Neural cell (in vitro differentiated cells): ENCODE results near the gene PRKCE.

Experiments
- POLR2AphosphoS5 ChIP-seq: IDR thresholded peaks from 2 replicates; pipeline ENCODE4 v1.6.1; 2012
- TAF1 ChIP-seq: IDR thresholded peaks from 2 replicates; pipeline ENCODE4 v1.6.1; 2012; ENCODE audit warnings: low read depth
- TF ChIP-seq, protein P1 (sequence below): fragments of 450-650 bp; IDR thresholded peaks from 2 replicates; pipeline ENCODE4 v1.5.1; 2014; ENCODE audit warnings: antibody characterized with exemption, mild to moderate bottlenecking, moderate library complexity; ENCODE audit not compliant: poor library complexity, severe bottlenecking

DNA sequence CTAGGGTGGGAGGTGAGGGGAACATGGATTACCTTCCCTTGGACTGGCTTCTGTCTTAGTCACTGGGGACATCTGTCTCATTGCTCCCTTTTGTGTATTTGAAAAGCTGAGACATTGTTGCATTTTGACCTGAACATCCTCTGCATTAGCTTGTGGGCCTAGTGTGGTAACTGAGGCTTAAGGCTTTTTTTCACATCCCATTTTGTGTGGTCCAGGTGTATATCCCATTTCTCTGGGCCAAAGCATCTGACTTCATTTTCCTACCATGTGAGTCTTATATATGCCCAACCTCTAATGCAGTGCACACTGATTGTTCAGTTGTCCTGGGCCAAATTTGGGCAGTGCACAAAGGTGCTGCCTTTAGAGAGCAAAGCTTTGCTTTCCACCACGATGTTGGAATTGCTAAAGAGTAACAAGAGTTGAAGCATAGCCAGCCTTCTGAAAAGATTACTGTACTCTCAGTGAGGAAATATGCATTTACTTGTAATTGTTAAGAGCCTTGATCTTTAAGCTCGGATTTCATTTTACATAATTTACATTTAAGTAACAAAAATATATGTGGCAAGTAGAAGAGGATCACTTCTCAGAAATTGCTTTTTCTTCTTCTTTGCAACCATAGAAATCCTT, 13.3 kb downstream of the PRKCE start:
- TF ChIP-seq, protein P1, sequence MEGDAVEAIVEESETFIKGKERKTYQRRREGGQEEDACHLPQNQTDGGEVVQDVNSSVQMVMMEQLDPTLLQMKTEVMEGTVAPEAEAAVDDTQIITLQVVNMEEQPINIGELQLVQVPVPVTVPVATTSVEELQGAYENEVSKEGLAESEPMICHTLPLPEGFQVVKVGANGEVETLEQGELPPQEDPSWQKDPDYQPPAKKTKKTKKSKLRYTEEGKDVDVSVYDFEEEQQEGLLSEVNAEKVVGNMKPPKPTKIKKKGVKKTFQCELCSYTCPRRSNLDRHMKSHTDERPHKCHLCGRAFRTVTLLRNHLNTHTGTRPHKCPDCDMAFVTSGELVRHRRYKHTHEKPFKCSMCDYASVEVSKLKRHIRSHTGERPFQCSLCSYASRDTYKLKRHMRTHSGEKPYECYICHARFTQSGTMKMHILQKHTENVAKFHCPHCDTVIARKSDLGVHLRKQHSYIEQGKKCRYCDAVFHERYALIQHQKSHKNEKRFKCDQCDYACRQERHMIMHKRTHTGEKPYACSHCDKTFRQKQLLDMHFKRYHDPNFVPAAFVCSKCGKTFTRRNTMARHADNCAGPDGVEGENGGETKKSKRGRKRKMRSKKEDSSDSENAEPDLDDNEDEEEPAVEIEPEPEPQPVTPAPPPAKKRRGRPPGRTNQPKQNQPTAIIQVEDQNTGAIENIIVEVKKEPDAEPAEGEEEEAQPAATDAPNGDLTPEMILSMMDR, result no peak
- TF ChIP-seq TAF1 (no peak), POLR2AphosphoS5 (no peak)
